HEK293 (cell line): ENCODE measurements around the gene FLYWCH1.

Source experiments
- CTCF ChIA-PET: fragments of 350-600 bp; formaldehyde crosslinking; extraction: SDS; loops from one replicate; lab custom pipeline; 2021; ENCODE audit warnings: antibody characterized with exemption; lab: Yijun Ruan, JAX
- POLR2A ChIA-PET: fragments of 300-600 bp; formaldehyde crosslinking; extraction: SDS; loops from one replicate; lab custom pipeline; 2020; ENCODE audit warnings: antibody characterized with exemption, inconsistent platforms; lab: Yijun Ruan, JAX
- H3K27ac ChIP-seq: fragments of 200-500 bp; sonication (Bioruptor generic); 2 replicates; pipeline ENCODE4 v1.5.1; 2014; ENCODE audit warnings: low read depth, low read length, control low read depth, inconsistent platforms; ENCODE audit errors: extremely low read depth
- H3K36me3 ChIP-seq, 2 experiments: fragments of 200-500 bp in 1 of 2; sonication (Bioruptor generic) in 1 of 2; 1 replicate in 1 of 2; 2 replicates in 1 of 2; pipeline ENCODE4 v1.5.1; 2014 to 2017; ENCODE audit warnings: inconsistent platforms in 2 of 2, low read length in 2 of 2; ENCODE audit not compliant: control insufficient read depth in 2 of 2, insufficient read depth in 1 of 2
- H3K4me1 ChIP-seq: fragments of 200-500 bp; sonication (Bioruptor generic); 2 replicates; pipeline ENCODE4 v1.5.1; 2014; ENCODE audit warnings: mild to moderate bottlenecking, low read length, inconsistent platforms; ENCODE audit not compliant: control insufficient read depth, insufficient read depth
- H3K4me3 ChIP-seq: 2 replicates; pipeline ENCODE4 v1.5.1; 2011; ENCODE audit warnings: low read depth, mild to moderate bottlenecking, control low read depth, low read length, moderate library complexity
- H3K9me3 ChIP-seq: fragments of 200-500 bp; sonication (Bioruptor generic); 2 replicates; pipeline ENCODE4 v1.5.1; 2014; ENCODE audit warnings: low read depth, low read length, inconsistent platforms; ENCODE audit not compliant: control insufficient read depth, insufficient read depth
- BCL6B ChIP-seq: fragments of 450-650 bp; formaldehyde crosslinking; IDR thresholded peaks from 2 replicates; pipeline ENCODE4 v1.5.1; 2017; ENCODE audit warnings: missing biosample characterization, missing genetic modification characterization
- EGR2 ChIP-seq: fragments of 450-650 bp; formaldehyde crosslinking; IDR thresholded peaks from 2 replicates; pipeline ENCODE4 v1.5.1; 2016; ENCODE audit warnings: low read depth, missing biosample characterization, missing genetic modification characterization
- GLIS1 ChIP-seq: fragments of 450-650 bp; formaldehyde crosslinking; IDR thresholded peaks from 2 replicates; pipeline ENCODE4 v1.5.1; 2016; ENCODE audit warnings: missing biosample characterization, missing genetic modification characterization
- GLIS2 ChIP-seq: fragments of 450-650 bp; formaldehyde crosslinking; IDR thresholded peaks from 2 replicates; pipeline ENCODE4 v1.5.1; 2016; ENCODE audit warnings: missing biosample characterization, missing genetic modification characterization
- KLF10 ChIP-seq: fragments of 450-650 bp; IDR thresholded peaks from 2 replicates; pipeline ENCODE4 v1.5.1; 2018; ENCODE audit warnings: missing biosample characterization, mild to moderate bottlenecking, missing genetic modification characterization
- PATZ1 ChIP-seq: fragments of 450-650 bp; formaldehyde crosslinking; IDR thresholded peaks from 2 replicates; pipeline ENCODE4 v1.5.1; 2016; ENCODE audit warnings: missing biosample characterization, missing genetic modification characterization
- REPIN1 ChIP-seq: fragments of 450-650 bp; formaldehyde crosslinking; IDR thresholded peaks from 2 replicates; pipeline ENCODE4 v1.5.1; 2017; ENCODE audit warnings: missing biosample characterization, missing genetic modification characterization, low read depth
- TRIM28 ChIP-seq: IDR thresholded peaks from 2 replicates; pipeline ENCODE4 v1.6.1; 2011; ENCODE audit warnings: low read length, control low read depth, borderline replicate concordance
- ZFHX2 ChIP-seq: fragments of 450-650 bp; formaldehyde crosslinking; conservative IDR thresholded peaks from 2 replicates; pipeline ENCODE4 v1.5.1; 2016; ENCODE audit warnings: missing biosample characterization, missing genetic modification characterization
- ZFP3 ChIP-seq: fragments of 450-650 bp; formaldehyde crosslinking; IDR thresholded peaks from 2 replicates; pipeline ENCODE4 v1.5.1; 2016; ENCODE audit warnings: low read depth, missing biosample characterization, missing genetic modification characterization
- ZNF155 ChIP-seq: fragments of 450-650 bp; formaldehyde crosslinking; IDR thresholded peaks from 2 replicates; pipeline ENCODE4 v1.5.1; 2016; ENCODE audit warnings: missing biosample characterization, missing genetic modification characterization
- ZNF211 ChIP-seq: fragments of 450-650 bp; formaldehyde crosslinking; IDR thresholded peaks from 2 replicates; pipeline ENCODE4 v1.5.1; 2016; ENCODE audit warnings: low read depth, missing biosample characterization, missing genetic modification characterization
- ZNF221 ChIP-seq: fragments of 450-650 bp; formaldehyde crosslinking; IDR thresholded peaks from 2 replicates; pipeline ENCODE4 v1.5.1; 2017; ENCODE audit warnings: missing biosample characterization, missing genetic modification characterization, borderline replicate concordance
- ZNF239 ChIP-seq: fragments of 450-650 bp; formaldehyde crosslinking; IDR thresholded peaks from 2 replicates; pipeline ENCODE4 v1.5.1; 2016; ENCODE audit warnings: missing biosample characterization, missing genetic modification characterization
- ZNF311 ChIP-seq: fragments of 450-650 bp; formaldehyde crosslinking; IDR thresholded peaks from 2 replicates; pipeline ENCODE4 v1.5.1; 2017; ENCODE audit warnings: missing biosample characterization, missing genetic modification characterization, borderline replicate concordance
- ZNF37A ChIP-seq: fragments of 450-650 bp; IDR thresholded peaks from 2 replicates; pipeline ENCODE4 v1.5.1; 2018; ENCODE audit warnings: missing biosample characterization, missing genetic modification characterization
- ZNF398 ChIP-seq: fragments of 450-650 bp; formaldehyde crosslinking; IDR thresholded peaks from 2 replicates; pipeline ENCODE4 v1.5.1; 2017; ENCODE audit warnings: missing biosample characterization, missing genetic modification characterization
- ZNF423 ChIP-seq: fragments of 450-650 bp; formaldehyde crosslinking; IDR thresholded peaks from 2 replicates; pipeline ENCODE4 v1.5.1; 2016; ENCODE audit warnings: missing biosample characterization, missing genetic modification characterization
- ZNF544 ChIP-seq: fragments of 450-650 bp; formaldehyde crosslinking; IDR thresholded peaks from 2 replicates; pipeline ENCODE4 v1.5.0; 2017; ENCODE audit warnings: missing biosample characterization, missing genetic modification characterization
- ZNF571 ChIP-seq: fragments of 450-650 bp; formaldehyde crosslinking; IDR thresholded peaks from 2 replicates; pipeline ENCODE4 v1.5.0; 2017; ENCODE audit warnings: missing biosample characterization, missing genetic modification characterization
- ZNF639 ChIP-seq: fragments of 450-650 bp; formaldehyde crosslinking; IDR thresholded peaks from 2 replicates; pipeline ENCODE4 v1.5.1; 2016; ENCODE audit warnings: missing biosample characterization, missing genetic modification characterization
- ZNF701 ChIP-seq: fragments of 450-650 bp; formaldehyde crosslinking; IDR thresholded peaks from 2 replicates; pipeline ENCODE4 v1.5.1; 2016; ENCODE audit warnings: missing biosample characterization, missing genetic modification characterization
- ZNF792 ChIP-seq: fragments of 450-650 bp; formaldehyde crosslinking; IDR thresholded peaks from 2 replicates; pipeline ENCODE4 v1.5.1; 2016; ENCODE audit warnings: missing biosample characterization, missing genetic modification characterization

FLYWCH1 gene

GRCh38 chr16:2960183-2961010 lies 48.7 kb downstream of the FLYWCH1 start (continued):
- TF ChIP-seq ZNF639 (tag by site-specific recombination) (no peak), ZNF221 (tag by site-specific recombination) (no peak), ZNF571 (tag by site-specific recombination) (no peak), GLIS2 (tag by site-specific recombination) (0 out of 2 replicates have a peak, but pooled peaks have one; percentile 19), ZNF239 (tag by site-specific recombination) (no peak), ZNF701 (tag by site-specific recombination) (no peak), ZNF423 (no peak), TRIM28 (no peak)

- ChIA-PET POLR2A (interaction anchor here (1.5 kb wide), 1 partner anchor 27 kb away, joined by 4 read pairs; no protein-coding TSS in a partner anchor), CTCF (interaction anchor here (0.5 to 2.0 kb wide), 16 partner anchors 9 to 980 kb away, joined by 3 to 9 read pairs (median 4); partner anchors contain the start of genes ELOB and PKMYT1)
- H3K4me3 ChIP-seq, result no peak overlapping the region
- H3K4me1 ChIP-seq, result peaks cover 6% of the 10 kb centered on the region
- no peaks in the 10 kb centered on the region for H3K9me3 ChIP-seq
- H3K27ac ChIP-seq, result no peak overlapping the region
- no peaks in the 10 kb centered on the region for H3K36me3 ChIP-seq
- TF ChIP-seq PATZ1 (tag by site-specific recombination), result 0 out of 2 replicates have a peak, but pooled peaks have one; percentile 46
- no peak for TF ChIP-seq REPIN1 (tag by site-specific recombination)
- no peak for TF ChIP-seq BCL6B (tag by site-specific recombination)
- TF ChIP-seq ZNF311 (tag by site-specific recombination), result no peak
- TF ChIP-seq ZNF544 (tag by site-specific recombination), result no peak
- TF ChIP-seq, all 188 proteins: peak for 1
Measured at GRCh38 chr16:2962334-2963073, 50.8 kb downstream of the FLYWCH1 start.

GRCh38 chr16:2963074-2963722 lies 51.5 kb downstream of the FLYWCH1 start:
- peak overlapping the region; percentile 37 for H3K4me3 ChIP-seq
- no peaks in the 10 kb centered on the region for H3K9me3 ChIP-seq
- ChIA-PET CTCF (interaction anchor here (0.5 to 2.0 kb wide), 6 partner anchors 15 to 558 kb away, joined by 3 to 9 read pairs (median 4); partner anchors contain the start of gene PKMYT1), POLR2A (interaction anchor here (1.5 to 2.7 kb wide), 4 partner anchors 18 to 185 kb away, joined by 4 to 25 read pairs (median 6); partner anchors contain the start of genes PKMYT1 and TNFRSF12A)
- H3K4me1 ChIP-seq, result peaks cover 6% of the 10 kb centered on the region
- no peak overlapping the region; the same call in 1 of the 2 replicates for H3K27ac ChIP-seq
- TF ChIP-seq ZFHX2 (tag by site-specific recombination) (peak; percentile 87), ZNF398 (peak; percentile 73), EGR2 (tag by site-specific recombination) (peak; percentile 58), ZNF211 (no peak), ZNF37A (tag by site-specific recombination) (no peak), GLIS1 (peak; percentile 81), KLF10 (no peak), ZFP3 (tag by site-specific recombination) (no peak), ZNF792 (tag by site-specific recombination) (no peak), GLIS2 (tag by site-specific recombination) (peak; percentile 19), ZNF155 (no peak)
- H3K36me3 ChIP-seq, result no peaks in the 10 kb centered on the region
